Activated CD8-positive, alpha-beta memory T cell treated with anti-CD3 and anti-CD28 coated beads, Interleukin-2, amount 50 U/mL, for 48 hours (primary cell): ENCODE measurements around the gene IFRD1.

Experiments used
- DNase-seq: peaks from one replicate; pipeline ENCODE4 v3.0.0-alpha.2; 2020

Gene IFRD1

DNA sequence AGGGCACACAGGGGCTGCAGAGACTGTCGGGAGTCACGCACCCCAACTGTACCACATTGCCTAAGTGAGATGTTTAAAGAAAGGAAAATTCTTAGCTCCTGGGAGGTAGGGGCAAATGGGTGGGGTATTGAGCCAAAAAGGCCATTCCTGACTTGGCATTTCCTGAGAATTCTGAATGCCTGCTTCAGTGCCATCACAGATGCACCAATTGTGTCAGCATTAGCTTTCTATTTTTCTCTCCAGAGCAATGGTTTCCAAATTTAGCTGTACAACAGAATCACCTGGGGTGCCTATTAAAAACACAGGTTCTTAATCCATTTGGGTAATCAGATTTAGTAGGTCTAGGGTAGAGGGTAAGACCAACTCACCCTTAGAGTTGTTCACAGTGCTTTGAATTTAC is 73.6 kb downstream of the IFRD1 start:
- DNase-seq = no peak
